IPS-18c (cell line): ENCODE data around the gene OSBPL10.
A peak's percentile ranks its signal among the peaks of the same experiment; 100 is the strongest.

Experiments
- H3K4me3 ChIP-seq: 2 replicates; pipeline ENCODE4 v1.7.0; 2013; ENCODE audit warnings: low read depth, mild to moderate bottlenecking, low read length, moderate library complexity; ENCODE audit not compliant: insufficient read depth
- H3K9me3 ChIP-seq: one replicate; pipeline ENCODE4 v1.6.1; 2013; ENCODE audit warnings: mild to moderate bottlenecking, low read length, moderate library complexity; ENCODE audit not compliant: control insufficient read depth, insufficient read depth

OSBPL10 gene

DNA sequence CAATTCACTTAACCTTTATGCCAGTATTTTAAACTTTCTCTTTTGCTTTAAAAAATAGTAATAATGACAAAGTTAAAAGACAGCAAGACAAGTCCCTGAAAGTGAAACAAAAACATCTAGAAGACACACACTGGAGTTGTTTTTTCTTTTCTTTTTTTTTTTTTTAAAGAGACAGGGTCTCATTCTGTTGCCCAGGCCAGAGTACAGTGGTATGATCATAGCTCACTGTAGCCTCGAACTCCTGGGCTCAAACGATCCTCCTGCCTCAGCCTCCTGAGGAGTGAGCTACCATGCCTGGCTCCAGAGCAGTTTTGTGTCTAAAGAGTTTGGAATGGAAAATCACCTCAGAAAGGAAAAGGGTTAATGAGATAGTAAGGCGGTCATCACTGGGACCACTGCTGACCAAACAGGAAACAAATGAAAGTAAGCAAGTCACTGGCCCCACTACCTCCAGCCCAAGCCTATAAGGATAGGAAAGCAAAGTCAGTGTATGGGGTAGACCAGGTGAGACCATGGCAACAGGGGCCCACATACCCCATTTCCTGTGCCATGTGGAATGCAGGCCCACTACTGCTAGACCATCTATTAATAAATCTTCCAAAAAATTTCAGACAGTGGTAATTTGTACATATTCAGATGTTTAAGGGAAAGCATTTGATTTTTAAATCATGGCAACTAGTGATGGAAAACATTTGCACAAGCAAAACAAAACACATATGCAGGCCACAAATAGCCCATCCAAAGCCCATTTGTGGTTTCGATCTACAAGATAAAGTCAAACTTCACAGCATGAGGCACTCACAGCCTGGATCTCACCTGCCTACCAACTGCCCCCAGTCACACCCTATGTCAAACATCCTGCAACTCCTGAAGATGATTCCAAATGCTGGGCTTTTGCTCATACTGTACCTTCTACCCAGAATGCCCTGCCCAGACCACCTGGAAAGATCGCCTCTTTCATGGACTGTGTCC lies 62.6 kb downstream of the OSBPL10 start:
- H3K4me3 ChIP-seq = no peak overlapping the region
- no peaks in the 10 kb centered on the region for H3K9me3 ChIP-seq

DNA sequence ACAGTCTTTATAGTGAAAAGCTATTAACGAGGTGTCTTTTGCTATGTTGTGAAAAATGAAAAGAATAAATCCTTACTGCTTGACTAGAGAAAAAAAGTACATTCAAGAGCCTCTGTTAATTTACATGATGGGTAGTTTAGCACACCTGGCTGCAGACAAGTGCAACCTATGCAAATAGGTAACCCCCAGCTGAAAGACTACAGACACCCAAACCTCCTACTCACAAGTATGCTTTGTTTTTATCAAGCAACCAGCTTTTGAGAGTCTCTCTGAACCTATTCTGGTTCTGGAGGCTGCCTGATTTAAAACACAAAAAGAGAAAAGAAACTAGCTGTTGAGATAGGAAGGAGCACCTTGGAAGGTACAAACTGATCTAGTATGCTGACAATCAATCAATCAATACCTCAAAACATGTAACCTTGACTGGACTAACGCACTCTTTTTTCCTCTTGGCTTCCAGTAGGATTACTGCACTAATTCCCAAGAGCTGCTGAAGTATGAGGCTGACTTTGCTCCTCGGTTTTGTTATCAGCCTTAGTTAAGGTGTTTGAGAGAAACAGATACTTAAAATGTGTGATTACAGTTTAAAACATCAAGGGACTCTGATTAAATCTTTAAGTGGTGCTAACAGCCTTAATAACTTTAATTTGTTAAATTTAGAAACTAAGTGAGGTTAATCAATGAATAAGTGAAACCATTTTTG lies 63.6 kb downstream of the OSBPL10 start:
- Histone ChIP-seq H3K4me3 (no peak overlapping the region), H3K9me3 (no peaks in the 10 kb centered on the region)

DNA sequence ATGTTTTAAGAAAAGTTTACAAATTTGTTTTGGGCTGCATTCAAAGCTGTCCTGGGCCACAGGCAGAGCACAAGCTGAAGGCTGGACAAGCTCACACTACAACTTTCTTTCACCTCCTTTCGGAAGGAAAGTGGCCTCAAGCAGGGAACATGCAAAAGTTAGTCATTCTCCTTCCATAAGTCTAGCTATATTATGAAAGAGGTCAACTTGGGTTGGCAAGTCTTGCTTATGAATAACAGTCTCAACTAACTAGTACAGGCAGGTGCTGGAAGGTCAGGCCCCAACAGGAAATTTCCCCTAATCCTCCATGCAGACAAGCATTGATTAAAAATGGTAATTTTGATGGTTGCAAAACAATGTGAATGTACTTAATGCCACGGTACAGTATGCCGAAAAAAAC lies 69.4 kb downstream of the OSBPL10 start:
- H3K4me3 ChIP-seq = no peak overlapping the region
- H3K9me3 ChIP-seq = no peaks in the 10 kb centered on the region

DNA sequence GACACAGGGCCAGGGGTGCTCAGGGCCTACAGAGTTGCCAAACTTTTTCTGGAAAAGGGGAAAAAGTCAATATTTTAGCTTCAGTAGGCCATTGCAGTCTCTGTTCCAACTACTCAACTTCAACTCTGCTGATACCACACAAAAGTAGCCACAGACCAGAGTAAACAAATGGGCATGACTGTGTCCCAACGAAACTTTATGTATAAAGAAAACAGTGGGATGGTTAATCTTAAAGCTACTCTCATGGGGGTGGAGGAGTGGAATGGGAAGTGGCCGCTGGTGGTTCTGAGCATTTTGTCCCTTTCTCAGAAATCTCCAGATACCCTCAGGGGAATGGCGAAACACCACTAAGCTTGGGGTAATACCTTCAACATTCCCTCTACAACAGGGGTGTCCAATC lies 69.9 kb downstream of the OSBPL10 start:
- Histone ChIP-seq H3K9me3 (no peaks in the 10 kb centered on the region), H3K4me3 (no peak overlapping the region)

DNA sequence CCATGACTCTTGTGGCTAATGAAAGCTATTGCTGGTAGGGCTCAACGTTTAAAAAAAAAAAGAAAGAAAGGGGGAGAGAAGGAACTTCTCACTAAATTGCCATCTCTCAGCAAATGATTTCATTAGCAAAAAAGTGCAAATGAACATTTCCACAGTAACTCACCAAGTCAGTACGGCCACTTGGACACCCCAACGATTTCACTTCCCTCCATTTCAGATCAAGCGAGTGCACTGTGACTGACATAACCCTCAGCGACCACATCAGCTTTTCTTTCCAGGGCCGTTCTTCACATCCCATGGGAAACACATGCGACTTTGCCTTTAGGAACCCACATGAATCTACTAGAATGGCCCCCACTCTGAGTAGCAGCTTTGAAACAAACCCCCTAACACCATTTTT lies 71.6 kb downstream of the OSBPL10 start:
- no peaks in the 10 kb centered on the region for H3K9me3 ChIP-seq
- no peak overlapping the region for H3K4me3 ChIP-seq

DNA sequence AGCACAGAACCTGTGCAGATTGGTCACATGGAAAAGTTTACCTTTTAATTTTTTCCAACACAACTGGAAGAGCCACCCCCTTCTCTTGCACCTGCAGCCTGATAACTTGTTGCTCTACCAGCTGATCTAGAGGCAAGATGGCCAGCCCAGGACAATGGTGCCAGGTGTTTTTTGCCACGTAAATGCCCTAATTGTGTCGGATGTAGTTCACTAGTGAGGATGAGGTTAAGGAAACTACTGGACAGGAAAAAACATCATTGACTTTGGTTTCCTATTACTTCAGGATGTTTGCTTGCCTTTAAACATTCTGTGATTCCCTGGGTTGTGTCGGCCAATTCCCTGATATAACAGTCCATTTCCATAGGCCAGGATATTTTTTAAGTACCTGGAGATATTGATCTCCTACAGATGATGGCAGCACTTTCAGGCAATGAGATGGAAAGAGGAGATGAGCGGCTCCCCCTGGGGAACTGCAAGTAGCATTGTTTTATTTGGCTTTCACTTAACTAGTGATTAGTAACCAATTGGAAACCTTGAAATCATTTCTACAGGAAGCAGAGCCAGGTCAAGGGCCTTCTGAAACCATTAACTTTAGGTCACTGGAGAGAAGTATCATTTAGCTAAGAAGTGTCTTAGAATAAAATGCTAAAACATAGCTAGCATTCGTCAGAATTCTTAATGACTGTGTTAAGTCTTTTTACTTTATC lies 72.5 kb downstream of the OSBPL10 start:
- H3K9me3 ChIP-seq = no peaks in the 10 kb centered on the region
- H3K4me3 ChIP-seq = no peak overlapping the region

DNA sequence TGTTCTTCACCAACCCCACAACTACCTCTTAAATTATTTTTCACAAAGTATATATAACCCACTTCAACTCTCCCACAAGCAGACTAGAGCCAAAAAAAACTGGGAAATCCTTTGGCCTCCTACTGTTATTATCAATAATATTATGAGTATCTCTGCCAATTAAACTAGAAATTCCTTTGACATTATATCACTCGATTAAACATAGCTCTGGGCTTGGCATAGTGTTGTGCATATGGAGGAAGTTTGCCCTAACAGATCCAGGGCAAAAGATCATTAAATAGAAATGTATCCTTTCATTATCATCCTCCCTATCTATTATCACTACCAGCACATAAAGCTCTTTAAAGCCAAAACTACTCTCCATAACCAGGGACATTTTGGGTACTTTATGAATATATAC lies 74.9 kb downstream of the OSBPL10 start:
- no peak overlapping the region for H3K4me3 ChIP-seq
- H3K9me3 ChIP-seq = no peaks in the 10 kb centered on the region

DNA sequence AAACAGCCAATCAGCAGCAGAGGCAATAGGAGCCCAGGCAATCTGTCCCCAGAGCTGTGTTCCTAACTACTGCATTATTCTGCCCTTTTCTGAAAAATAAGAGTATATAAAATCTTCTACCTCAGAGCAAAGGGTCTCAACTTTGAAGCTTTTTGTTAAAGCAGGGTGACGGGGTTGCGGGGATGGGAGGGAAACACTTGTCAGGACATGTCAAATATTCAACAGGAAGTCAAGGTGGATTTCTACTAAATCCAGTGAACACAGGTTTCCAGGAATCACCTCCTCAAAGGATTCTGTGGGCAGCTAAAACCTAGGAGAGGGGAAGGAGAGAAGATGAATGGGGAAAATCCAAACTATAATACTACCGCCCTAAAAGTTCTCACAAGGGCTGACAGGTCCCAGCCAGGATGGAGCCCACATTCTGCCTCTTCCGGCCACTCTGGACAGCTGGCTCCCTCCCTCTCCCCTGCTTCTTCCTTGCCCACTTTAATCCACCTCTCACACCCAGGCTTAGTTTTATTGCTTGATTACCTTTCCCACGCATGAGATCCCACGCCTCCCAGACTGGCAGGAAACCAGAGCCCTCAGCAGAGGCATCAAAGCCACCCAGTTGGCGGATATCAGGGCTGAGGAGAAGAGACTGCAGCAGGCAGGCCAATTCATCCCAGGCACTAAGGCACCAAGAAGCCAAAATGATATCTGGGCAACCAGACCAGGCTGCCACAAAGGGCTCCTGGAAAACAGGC lies 77.2 kb downstream of the OSBPL10 start:
- H3K4me3 ChIP-seq = no peak overlapping the region
- H3K9me3 ChIP-seq = no peaks in the 10 kb centered on the region

DNA sequence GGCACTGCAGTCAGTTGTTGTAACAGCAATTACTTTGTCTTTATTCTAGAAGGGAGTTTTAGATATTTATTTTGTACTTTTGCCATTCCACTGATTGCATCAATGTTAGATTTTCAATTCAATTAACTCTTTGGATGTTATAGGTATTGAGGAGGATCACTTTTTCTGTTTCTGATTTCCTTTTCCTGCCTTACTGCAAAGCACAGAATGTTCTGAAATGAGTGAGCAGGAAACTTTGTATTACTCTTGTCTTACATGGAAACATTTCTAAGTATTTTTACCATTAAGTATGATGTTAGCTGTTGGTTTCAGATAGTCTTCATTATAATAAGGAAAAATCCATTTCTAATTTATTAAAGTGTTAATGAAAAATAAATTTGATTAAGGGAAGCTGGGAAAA lies 80.5 kb downstream of the OSBPL10 start:
- H3K9me3 ChIP-seq = no peaks in the 10 kb centered on the region
- no peak overlapping the region for H3K4me3 ChIP-seq

DNA sequence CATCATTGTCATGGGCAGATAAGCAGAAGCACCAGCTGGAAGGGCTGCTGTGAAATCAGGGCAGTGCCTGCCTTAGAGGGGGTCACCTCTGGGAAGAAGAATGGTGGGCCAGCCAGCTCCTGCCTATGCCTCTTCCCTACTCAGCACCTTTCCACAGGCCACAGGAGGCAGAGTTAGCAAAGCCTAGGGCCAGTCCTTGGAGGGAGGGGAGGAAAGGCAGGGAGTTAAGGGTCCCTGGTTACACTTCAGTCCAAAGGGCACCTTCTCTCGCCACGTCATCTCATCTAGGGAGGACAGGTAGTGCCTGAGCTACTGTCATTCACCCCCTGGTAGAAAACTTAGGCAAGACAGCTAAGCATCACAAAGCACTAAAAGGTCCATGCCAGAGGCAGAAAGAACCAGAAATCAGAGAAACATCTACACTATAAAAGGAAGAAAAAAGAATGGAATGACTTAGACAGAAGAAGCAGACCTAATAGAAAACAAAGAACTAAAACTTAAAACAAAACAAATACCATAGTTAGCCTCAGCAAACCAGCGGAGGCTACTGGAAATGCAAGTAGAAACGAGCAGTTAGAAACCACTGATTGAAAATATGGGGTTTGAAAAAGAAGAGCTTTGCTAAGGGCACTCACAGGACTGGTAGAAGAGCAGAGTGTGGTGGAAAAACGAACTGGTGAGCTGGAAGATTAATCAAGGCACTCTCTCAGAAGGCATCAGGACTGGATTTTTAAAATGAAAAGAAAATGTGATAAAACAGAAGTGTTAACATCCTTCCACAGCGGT lies 84.2 kb downstream of the OSBPL10 start:
- H3K4me3 ChIP-seq = peak overlapping the region; percentile 9; the same call in 1 of the 2 replicates
- H3K9me3 ChIP-seq = no peaks in the 10 kb centered on the region

DNA sequence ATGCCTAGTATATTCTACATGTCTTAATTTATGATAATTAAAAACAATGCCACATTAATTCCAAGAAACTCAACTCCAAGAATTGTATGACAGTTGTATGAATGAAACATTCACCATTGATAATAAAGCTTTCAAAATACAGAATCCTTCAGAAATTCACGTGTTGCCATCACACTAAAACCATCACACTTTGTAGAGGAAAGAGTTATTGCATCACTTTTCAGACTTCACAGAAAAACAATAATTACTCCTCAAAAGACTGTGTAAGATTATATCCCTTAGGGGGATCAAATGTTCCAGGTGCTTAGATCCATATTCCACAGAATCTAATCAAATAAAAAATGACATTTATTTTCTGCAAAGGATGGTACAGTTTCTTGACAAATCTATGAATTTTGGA lies 85.0 kb downstream of the OSBPL10 start:
- Histone ChIP-seq H3K9me3 (no peaks in the 10 kb centered on the region), H3K4me3 (no peak overlapping the region)

DNA sequence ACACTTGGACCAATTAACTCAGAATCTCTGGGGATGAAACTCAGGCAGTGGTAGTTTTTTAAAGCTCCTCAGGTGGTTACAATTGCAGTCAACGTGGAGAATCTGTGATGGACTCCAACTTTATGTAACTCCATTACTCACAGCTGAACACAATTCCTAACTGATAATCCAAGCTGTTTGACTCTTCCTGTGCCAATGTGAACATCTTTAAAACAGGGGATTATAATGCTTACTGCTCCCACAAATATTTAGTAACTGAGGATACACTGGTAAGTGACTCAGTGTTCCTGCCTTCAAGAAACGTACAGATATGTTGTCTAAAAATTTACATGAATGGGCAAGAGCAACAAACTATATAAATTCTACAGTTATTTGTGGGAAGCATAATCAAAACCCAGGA lies 85.6 kb downstream of the OSBPL10 start:
- no peaks in the 10 kb centered on the region for H3K9me3 ChIP-seq

DNA sequence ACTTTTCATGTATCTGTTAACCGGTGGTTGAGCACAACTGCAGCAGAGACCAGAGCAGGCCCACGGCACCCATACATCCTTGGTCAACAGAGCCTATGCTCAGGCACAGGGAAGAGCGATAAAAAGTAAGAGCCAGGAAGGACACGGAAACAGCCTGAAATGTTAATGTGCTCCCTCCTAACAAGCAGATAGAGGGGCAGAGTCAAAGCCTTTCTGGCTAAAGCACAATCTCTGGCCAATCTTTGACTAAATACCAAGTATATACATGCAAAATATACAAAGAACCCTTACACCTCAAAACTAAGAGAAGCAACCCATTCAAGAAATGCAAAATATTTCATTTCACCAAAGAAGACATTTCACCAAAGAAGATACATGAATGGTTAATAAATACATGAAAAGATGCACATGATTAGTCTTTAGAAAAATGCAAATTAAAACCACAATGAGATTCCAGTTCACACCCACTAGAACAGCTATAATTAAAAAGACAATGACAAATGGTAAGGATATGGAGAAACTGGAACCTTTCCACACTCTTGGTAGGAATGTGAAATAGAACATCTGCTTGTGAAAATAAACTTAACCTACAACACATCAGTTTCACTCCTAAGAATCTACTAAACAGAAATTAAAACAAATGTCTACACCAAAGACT lies 88.0 kb downstream of the OSBPL10 start:
- no peaks in the 10 kb centered on the region for H3K9me3 ChIP-seq

More for the DNA sequence above, 85.6 kb downstream of the OSBPL10 start:
- no peak overlapping the region for H3K4me3 ChIP-seq

DNA sequence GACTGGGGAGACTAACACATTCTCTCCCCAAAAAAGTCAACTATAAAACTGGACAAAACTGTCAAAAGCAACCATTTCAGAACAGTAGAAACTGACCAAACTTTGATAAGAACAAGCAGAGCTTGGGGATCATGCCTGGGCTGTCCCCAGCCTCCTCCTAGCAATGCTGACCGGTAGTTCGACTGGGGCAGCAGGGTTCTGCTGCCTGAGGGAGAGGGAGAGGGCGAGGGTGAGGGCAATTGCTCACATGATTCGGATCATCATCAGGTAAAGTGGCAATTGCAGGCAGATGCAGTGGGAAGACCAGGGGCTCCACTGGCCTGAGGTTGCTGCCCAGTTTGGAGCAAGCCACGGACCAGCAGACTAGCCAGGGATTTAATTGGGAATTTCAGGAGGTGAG lies 88.6 kb downstream of the OSBPL10 start:
- no peak overlapping the region for H3K4me3 ChIP-seq
- no peaks in the 10 kb centered on the region for H3K9me3 ChIP-seq

More for the DNA sequence above, 88.0 kb downstream of the OSBPL10 start:
- H3K4me3 ChIP-seq = no peak overlapping the region

DNA sequence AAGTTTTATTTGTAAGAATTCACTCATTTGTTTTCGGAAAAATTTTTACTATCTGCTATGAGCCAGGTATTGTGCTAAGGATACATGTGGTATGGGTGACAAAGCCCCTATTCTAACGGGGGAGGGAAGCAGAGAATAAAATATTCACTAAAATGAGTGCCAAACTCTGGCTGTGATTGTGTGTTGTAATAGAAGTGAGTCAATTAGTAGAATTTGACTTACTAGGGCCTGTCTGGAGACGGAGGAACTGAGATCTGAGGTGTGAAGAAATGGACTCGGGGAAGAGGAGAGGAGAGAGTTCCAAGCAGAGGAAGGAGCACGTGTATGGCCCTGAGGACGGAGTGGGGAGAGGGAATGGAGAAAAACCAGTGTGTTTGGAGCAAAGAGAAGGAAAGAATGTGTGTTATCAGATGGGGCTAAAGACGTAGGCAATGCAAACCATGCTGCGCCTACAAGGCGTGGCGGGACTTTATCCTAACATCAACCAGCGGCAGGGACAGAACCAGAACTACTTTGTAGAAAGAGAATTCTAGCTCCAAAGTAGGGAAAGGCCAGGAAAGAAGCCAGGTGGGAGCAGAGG lies 89.1 kb downstream of the OSBPL10 start:
- Histone ChIP-seq H3K4me3 (no peak overlapping the region), H3K9me3 (no peaks in the 10 kb centered on the region)
